Endothelial cell of hepatic sinusoid (primary cell): Measurements from ENCODE around the gene CBY1.

Experiments used
- in situ Hi-C: cut with HindIII; loops from 2 replicates; pipeline ENCODE4 v1.10.0; 2017; ENCODE audit warnings: low sequenced_read_pairs

The CBY1 gene

DNA sequence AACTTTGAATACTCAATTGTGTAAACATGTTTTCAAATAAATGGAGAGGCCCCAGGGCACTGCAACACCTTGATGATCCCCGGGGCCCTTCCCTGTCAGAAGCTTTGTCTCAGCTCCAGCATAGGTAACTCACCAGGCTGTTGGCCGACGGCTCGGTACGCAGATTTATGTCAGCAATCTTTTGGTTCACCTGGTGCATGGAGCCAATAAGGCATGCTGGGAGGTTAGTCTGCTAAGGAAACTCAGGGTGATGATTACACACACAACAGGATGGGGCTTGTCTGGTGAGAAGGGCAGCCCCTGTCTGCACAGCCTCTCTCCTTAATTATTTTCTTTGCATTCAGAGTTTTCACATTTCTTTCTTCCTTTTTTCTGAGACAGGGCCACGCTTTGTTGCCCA lies 11.0 kb upstream of the CBY1 start:
- in situ Hi-C loops: loop anchor here (5.0 kb wide), 1 partner anchor 42 kb away; no protein-coding TSS in a partner anchor

DNA sequence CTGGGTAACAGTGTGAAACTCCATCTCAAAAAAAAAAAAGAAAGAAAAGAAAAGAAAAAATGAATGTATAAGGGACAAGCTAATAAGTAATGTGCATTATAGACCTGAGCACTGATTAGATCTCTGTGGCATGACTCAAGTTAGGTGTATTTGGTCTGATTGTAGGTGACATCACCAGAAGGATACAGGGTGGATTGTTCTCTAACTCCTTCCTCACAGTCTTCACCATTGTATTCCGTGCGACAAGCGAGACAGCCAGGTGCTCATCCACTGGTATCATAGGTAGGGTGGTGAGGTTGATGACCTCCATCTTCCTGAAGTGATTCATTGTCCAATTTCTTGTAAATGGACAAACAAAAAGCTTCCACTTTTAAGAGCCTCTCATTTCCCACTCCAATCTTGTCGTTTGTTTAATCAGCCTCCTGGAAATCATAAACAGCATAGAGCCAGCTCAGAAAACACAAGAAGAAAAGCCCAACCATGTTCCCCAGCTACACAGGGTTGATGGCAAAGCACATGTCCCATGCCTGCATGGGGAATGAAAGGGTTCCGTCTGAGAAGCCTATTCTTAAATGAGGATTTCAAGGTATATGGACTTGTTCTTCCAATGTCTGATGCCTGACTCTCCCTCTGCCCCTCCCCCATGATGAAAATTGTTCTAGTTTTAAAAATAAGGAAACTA lies 6.5 kb upstream of the CBY1 start:
- in situ Hi-C loops: loop anchor here (5.0 kb wide), 3 partner anchors 37 to 93 kb away; no protein-coding TSS in a partner anchor

DNA sequence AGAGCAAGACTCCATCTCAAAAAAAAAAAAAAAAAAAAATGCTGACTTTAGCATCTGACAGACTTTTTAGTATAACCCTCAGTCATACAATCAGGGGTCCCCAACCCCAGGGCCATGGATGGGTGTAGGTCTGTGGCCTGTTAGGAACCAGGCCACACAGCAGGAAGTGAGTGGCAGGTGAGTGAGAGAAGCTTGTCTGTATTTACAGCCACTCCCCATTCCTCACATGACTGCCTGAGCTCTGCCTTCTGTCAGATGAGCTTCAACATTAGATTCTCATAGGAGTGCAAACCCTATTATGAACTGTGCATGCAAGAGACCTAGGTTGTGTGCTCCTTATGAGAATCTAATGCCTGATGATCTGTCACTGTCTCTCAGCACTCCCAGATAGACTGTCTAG lies 3.6 kb upstream of the CBY1 start:
- in situ Hi-C loops: loop anchor here (5.0 kb wide), 2 partner anchors 46 to 96 kb away; no protein-coding TSS in a partner anchor

DNA sequence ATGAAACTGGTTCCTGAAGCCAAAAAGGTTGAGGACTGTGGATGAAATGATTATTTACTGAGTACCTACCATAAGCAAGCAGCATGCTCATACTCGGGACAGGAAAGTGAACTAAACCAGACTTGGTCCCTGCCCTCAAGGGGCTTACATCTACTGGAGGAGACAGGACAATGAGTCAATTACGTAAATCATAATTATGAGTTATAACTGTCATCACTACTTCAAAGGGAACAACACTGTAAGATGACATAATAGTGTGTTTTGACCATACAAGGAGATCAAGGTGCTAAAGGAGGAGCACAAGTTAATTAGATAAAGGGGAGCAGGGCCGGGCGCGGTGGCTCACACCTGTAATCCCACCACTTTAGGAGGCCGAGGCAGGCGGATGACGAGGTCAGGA lies 2.7 kb upstream of the CBY1 start:
- in situ Hi-C loops: loop anchor here (5.0 kb wide), 2 partner anchors 46 to 96 kb away; no protein-coding TSS in a partner anchor

DNA sequence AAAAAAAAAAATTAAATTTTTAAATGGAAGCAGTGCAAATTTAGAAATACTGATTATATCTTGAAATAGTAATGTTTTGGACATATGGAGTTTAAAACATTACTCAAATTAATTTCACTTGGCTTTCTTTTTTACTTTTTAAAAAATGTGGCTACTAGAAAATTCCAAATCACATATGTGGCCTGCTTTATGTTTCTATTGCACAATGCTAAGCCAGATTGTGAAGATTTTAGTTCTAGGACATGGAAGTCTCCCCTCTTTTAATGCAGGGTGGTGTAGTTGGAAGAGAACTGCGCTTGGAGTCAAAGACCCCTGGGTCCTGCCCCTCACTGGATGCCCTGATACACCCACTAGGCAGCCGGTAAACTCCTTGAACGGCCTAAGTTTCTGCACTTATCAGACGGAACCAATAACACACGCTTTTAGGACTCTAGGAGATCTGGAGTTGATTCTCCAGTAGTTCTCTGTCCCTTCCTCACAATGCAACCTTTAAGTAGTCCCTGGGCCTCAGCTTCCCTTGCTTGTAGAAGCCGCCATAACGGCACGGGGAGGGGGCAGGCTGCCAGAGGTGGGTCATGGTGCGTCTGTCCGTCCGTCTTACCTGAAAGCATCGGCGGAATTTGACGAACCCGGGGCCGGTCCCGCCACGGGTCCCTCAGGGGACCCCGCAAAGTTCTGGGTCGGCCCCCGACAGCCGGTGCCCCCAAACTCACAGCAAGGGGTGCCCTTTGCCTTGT lies 751 bp upstream of the CBY1 start:
- in situ Hi-C loops: no loop called here

DNA sequence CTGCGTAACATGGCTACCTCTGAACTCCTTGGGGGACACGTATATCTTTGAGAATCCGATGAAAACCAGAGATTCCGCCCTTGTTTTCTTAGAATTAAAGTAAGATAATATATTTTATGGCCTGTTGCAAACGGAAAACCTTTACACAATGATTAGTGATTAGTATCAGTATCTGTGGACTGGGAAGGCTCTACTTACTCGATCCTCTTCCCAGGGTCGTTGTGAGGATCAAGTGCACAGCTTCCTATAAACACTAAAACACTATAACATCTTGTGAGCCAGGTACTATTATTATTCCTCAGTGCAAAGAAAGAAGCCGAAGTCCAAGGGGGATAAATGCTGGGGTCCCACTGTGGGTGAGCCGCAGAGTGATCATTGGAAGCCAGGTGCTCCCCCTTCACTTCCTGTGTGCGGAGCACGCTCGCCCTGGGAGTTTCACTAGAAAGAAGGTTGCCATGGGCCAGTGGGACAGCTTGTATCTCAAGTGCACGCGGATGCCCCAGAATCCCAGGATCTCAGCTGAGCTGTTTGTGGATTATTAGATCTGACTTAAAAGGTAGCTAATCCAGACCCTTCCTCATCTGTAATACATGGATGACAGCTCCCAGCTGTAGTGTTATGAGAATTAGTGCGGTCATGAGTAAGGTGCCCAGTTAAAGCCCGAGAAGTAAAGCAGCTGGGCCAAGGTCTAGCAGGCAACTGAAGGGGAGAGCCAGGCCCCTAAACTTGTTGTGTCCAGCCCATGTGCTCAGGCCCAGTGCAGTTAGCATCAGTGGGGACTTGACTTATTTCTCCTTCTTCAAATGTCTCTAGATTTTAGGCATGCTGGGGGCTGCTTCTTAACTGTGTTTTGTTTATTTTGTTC lies 839 bp downstream of the CBY1 start:
- in situ Hi-C loops: no loop called here

DNA sequence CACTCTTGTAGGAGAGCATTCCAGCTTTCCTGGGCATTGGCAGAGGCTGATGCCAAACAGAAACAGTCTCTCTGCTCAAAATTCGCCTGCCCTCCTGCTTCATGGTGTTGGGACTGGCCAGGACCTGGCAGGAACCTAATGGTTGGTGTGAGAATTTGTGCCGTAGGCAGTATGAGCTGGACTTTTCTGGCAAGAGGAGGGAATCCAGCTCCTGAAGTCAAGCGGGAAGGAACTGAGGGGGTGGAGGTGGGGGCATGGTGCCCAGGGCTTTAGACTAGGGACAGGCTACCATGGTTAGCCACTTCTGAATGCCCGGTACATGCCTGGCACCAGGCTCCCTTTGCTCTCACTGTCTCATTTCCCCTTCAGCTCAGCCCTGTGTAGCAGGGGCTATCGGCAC lies 18.4 kb downstream of the CBY1 start:
- in situ Hi-C loops: no loop called here

DNA sequence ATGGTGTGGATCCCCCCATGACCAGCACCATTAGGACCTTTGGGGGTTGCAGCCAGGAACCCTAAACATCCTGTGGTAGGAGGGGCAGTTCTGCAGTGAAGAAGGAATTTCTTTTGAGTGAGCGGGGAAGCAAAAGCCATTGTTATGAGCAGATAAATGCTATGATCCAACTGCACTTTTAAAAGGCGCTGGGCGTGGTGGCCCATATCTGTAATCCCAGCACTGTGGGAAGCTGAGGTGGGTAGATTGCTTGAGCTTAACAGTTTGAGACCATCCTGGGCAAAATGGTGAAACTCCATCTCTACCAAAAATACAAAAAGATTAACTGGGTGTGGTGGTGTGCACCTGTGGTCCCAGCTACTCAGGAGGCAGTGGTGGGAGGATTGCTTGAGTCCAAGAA lies 19.4 kb downstream of the CBY1 start:
- in situ Hi-C loops: no loop called here

DNA sequence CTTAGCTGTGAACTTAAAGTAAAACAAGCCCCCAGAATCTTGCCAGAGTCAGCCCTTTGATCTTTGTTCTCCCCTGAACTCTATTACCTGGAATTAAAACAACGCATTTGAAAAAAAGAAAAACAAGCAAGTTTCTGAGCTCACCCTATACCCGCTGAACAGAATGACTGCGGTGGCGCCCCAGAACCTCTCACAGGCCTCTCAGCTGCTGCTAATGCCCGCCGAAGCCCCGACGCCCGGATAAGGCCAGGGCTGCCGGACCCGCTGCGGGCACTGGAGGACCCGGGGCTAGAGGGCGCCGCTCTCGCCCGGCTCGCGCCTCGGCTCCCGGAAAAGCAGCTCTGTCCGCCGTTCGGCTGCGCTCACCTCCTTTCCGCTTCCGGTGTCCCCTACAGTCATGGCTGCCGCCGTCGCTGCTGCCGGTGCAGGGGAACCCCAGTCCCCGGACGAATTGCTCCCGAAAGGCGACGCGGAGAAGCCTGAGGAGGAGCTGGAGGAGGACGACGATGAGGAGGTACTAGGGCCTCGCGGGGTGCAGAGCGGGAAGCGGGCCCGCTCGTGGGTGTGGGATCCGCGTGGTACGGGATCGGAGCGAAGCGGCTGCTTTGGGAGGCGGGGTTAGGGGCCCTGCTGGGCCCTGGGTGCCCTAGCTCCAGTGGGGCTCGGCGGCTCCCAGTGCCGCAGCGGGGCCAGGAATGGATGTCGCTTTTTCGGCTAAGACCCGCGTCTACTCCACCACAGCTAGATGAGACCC lies 25.3 kb downstream of the CBY1 start, which contains the start of gene TOMM22:
Gene TOMM22, plus strand, starts transcription at position 376 of the 754 bp plus-strand sequence. Its CDS starts 22 bp downstream, at position 398.
- in situ Hi-C loops: no loop called here

DNA sequence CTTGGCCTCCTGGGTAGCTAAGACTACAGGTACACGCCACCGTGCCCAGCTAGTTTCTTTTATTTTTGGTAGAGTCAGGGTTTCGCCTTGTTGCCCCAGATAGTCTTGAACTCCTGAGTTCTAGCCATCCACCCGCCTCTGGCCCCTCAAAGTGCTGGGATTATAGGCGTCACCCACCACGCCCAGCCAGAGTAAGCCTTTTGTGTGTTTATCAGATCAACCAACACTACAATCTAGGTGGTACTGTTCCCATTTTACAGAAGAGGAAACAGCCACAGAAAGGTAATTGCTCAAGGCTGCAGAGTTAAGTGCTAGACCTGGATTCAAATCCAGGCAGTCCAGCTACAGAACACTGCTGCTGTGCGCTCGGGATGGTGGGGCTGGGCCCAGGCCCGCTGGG lies 28.5 kb downstream of the CBY1 start:
- in situ Hi-C loops: loop anchor here (5.0 kb wide), 1 partner anchor 38 kb away; no protein-coding TSS in a partner anchor

DNA sequence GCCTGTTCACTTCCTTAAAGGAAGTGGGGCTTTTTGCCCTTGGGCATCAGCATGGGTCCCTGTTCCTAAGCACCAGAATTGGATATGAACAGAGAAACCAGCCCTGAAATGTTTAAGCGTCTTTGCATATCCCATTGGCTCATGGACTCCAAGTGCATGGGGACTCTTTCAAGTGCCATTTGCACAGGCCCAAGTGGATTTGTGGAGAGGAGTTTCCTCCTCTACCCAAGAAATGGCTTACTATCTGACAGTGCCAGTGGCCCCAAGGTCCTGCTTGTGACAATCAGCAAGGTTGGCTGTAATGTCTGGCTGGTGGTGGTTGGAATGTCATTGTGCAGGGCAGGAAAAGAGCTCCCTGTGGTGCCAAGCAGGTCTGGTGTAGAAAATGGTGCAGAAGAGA lies 29.3 kb downstream of the CBY1 start:
- in situ Hi-C loops: loop anchor here (5.0 kb wide), 1 partner anchor 38 kb away; no protein-coding TSS in a partner anchor

DNA sequence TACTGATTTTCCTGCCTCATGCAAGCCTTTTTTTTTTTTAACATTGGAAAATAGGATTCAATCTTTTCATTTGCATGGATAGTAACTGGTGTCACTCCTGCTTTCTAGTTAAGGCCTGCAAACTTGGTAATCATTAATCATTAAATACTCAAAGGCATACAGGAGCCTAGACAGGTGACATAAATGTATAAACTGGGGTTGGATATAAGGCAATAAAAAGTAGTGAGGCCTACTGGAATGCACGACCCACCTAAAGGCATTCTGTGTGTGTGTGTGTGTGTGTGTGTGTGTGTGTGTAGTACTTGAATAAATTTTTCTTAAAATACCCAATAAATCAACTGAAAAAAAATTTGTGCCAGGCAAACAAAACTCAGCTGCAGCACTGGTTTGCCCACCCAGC lies 33.2 kb downstream of the CBY1 start:
- in situ Hi-C loops: loop anchor here (5.0 kb wide), 1 partner anchor 42 kb away; no protein-coding TSS in a partner anchor

DNA sequence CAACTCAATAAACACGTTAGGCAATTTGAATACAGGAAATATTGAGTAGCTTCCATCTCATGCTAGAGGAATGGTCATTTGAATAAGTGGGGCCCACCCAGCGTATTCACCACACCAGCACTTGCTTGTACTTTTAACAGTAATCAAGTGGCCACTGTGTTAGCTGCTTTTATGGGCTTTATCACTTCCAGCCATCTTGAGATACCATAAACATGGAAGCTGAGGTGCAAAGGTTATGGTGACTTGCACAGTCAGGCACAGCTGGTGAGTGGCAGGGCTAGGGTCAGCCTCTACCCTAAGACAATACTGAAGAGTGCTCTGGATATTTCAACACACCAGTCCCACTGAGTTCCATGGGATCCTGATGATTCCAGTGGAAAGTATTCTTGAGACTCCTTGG lies 37.6 kb downstream of the CBY1 start:
- in situ Hi-C loops: no loop called here

DNA sequence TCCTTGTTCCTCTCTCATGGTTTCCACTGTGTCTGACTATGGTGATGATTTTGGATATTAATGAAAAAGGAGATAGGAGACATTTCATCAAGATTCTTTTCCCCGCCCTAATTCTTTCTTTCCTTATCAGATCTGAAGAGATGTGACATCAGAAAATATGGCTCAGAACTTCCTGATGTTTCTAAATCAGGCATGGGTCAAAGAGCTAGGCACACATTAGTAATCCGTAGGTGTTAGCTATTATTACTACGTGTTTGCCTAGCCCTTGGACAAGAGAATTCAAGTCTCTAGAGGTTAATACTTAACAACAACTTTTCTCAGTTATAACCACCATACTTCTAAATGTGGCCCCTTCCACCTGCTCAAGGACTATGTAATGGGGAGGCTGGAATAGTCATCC lies 38.5 kb downstream of the CBY1 start:
- in situ Hi-C loops: no loop called here

DNA sequence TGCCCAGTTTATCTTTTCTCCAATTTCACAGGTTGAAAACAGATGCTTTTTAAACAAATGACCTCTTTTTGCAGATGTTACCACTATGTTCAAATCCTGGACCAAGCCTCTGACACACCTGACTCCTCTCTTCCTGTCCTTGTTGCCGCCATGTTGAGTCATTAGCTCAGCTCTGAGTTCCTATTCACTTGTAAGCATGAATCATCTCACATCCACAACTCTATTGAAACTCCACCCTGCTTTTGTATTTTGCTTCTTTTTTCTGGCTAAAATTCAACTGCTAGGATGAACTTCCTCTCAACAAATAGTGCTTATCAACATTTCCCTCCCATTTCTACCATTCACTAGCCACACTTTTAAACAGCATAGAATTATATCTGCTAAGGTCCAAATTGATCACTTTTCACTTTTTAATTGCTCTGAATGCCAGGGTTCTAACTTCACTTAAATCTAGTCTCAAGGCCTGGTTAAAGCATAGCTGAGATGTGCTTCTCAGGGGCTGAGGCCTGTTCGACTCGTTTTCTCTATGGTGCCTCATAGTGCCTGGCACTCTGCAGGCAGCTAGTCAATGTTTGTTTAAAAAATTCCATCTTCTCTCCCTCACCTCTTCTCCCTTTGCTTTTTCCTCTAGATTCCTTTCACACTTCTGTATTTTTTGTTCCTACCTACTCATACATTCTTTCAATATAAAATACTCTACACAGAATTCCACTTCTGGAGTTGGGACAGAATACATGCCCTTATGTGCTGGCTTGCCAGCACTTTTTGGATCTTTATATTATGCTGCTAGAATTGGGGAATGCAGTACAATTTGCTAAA lies 40.4 kb downstream of the CBY1 start:
- in situ Hi-C loops: no loop called here

DNA sequence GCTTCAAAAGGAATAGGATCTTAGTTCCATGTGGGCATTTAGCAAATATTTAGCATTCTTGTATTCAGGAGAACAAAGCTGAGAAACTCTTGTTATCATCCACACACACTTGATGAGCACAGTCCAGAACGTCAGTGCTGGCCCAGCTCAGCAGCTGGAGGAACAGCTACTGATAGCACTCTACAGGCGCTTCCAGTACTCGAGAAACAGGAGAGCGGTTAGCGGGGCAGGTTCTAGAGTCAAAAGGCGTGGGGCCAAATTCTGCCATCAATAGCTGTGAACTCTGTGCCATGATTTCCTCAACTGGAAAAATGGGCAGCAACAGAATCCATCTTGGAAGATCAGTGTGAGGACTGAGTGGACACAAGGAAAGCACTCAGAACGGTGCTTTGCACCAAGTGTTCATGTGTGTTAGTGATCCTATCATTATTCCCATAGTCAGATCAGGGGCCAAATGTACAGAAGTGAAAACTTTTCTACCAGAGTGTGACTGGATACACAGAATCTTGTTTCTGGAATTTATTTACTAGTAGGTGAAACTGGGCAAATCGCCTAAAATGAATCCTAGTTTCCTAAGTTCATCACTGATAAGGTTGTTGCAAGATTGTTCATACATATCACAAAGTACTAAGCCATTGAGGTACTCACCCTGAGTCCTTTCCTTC lies 41.1 kb downstream of the CBY1 start:
- in situ Hi-C loops: no loop called here

DNA sequence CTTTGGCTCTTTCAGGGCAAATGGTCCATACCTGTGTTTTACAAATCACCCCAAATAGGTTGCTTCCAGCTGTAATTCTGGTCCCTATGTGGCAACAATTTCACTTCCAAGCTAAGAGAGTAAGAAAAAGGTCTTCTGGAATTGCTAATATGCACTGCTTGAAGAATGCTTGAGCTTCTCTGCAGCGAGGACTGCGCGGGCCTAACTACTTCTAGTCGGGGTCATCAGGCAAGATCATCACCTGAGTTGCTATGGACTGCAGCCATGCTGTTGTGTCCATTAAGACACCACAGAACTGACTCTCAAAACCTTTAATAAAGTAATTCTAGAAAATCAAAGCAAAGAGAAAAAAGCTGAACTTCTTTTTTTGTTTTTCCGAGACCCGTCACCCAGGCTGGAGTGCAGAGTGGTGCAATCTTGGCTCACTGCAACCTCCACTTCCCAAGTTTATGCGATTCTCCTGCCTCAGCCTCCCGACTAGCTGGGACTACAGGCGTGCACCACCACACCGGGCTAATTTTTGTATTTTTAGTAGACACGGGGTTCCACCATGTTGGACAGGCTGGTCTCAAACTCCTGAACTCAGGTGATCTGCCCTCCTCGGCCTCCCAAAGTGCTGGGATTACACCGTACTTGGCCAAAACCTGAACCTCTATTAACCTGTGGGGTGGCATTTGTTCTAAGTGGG lies 42.1 kb downstream of the CBY1 start:
- in situ Hi-C loops: no loop called here

DNA sequence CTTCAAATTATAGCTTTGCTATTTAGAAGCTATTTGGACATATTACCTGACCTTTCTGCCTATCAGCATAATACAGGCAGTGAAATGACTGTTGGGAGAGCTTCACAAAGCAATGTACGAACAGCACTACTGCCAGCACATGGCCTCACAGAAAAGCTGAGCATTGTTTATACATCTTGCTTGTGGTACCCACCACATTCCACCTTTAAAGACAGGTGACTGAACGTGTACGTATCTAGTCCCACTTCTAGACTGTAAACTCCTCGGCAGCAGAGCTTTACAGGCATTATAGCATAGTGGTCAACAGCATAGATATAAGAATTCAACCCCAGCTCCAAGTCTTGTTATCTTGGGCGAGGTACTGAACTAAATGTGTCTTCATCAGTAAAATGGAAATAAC lies 42.7 kb downstream of the CBY1 start:
- in situ Hi-C loops: no loop called here
